Measurements from ENCODE around the gene CDC37. TPM values are rescaled to one million over a fixed set of nuclear protein-coding genes. Genes with fewer than 3 reads are reported as not detected.
"Not testable (repeated sequence)": the region's sequence is repeated elsewhere in the genome, so short reads cannot be mapped to it uniquely, and the experiment has no call there.

Gene CDC37
- total and polyA plus RNA-seq, 4 experiments from 2014 or later: 51.8 to 185 (median 134) TPM

- Mint-ChIP-seq H3K27me3 (no peaks in the 10 kb centered on the region), H3K27ac (peak overlapping the region in 4 of 7 donors; percentile 55 to 79 (median 66)), H3K4me3 (no peak overlapping the region), H3K9me3 (peaks cover 0 to 1% (median 0%) of the 10 kb centered on the region in 8 donors), H3K4me1 (peaks cover 5 to 11% (median 6%) of the 10 kb centered on the region in 4 donors), H3K36me3 (peaks cover 16 to 28% of the 10 kb centered on the region in 2 donors)
- no peak overlapping the region for H3K4me3 ChIP-seq (ENCODE audit: low read length in 2 of 2)
- ChIA-PET CTCF (ENCODE audit: partially characterized antibody) (interaction anchor here (0.6 to 6.9 kb wide), 20 partner anchors 9 to 462 kb away, joined by 3 to 235 read pairs (median 10); partner anchors contain the start of genes CDC37, ICAM1, ICAM3 and ICAM5), POLR2A (ENCODE audit: partially characterized antibody) (interaction anchor here (0.7 to 3.0 kb wide), 3 partner anchors 9 to 131 kb away, joined by 3 to 73 read pairs (median 13); partner anchors contain the start of genes ICAM1 and TYK2)
- no peak overlapping the region for H3K27ac ChIP-seq (ENCODE audit: low read depth, low read length)
- DNase-seq: peak in 1 of 5 donors; percentile 45
- intact Hi-C loops (cut with micrococcal nuclease): loop anchor here (1.0 kb wide), 2 partner anchors 121 to 131 kb away; no protein-coding TSS in a partner anchor
- no peaks in the 10 kb centered on the region for H3K27me3 ChIP-seq (ENCODE audit: insufficient read depth, low read length)
- H3K4me1 ChIP-seq (ENCODE audit: insufficient read depth, low read length): no peaks in the 10 kb centered on the region
- no peaks in the 10 kb centered on the region for H3K9me3 ChIP-seq (ENCODE audit: control insufficient read depth in 1 of 2, low read length in 2 of 2)
- H3K36me3 ChIP-seq (ENCODE audit: insufficient read depth, low read length): peaks cover 19% of the 10 kb centered on the region
These were observed 13.5 kb downstream of the CDC37 start for GRCh38 chr19:10389863-10390262.

DNA sequence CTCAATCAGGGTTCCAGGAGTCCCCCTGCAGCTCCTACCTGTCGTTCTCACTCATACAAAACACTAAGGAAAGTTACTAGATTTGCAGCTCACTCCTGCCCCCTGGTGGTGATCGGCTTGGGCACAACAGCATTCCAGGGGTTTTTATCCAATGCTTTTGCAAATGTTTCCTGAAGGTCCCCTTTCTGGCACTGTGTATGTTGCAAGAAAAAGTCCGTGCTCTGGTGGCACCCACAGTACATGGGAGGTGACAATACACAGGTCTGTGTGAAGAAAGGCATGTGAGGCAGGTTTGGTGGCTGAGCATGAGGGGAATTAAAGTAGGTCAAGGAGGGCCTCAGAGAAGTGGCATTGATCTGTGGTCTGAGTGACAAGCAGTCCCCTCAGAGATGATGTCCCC is 14.4 kb downstream of the CDC37 start:
- CTCF ChIA-PET (ENCODE audit: partially characterized antibody): interaction anchor here (0.6 to 6.9 kb wide), 41 partner anchors 8 to 458 kb away, joined by 3 to 235 read pairs (median 5); partner anchors contain the start of genes CDC37, FDX2, ICAM1 and ICAM3
- Histone ChIP-seq H3K4me3 (ENCODE audit: low read length in 2 of 2) (no peak overlapping the region), H3K9me3 (ENCODE audit: control insufficient read depth in 1 of 2, low read length in 2 of 2) (no peaks in the 10 kb centered on the region), H3K4me1 (ENCODE audit: insufficient read depth, low read length) (no peaks in the 10 kb centered on the region), H3K27me3 (ENCODE audit: insufficient read depth, low read length) (no peaks in the 10 kb centered on the region), H3K27ac (ENCODE audit: low read depth, low read length) (no peak overlapping the region), H3K36me3 (ENCODE audit: insufficient read depth, low read length) (peaks cover 16% of the 10 kb centered on the region)
- no peak overlapping the region for H3K4me3 Mint-ChIP-seq
- H3K27me3 Mint-ChIP-seq: no peaks in the 10 kb centered on the region
- POLR2A ChIA-PET (ENCODE audit: partially characterized antibody): interaction anchor here (0.6 to 3.0 kb wide), 9 partner anchors 8 to 139 kb away, joined by 3 to 73 read pairs (median 4); partner anchors contain the start of genes CDC37, ICAM1 and TYK2
- intact Hi-C loops (cut with micrococcal nuclease): loop anchor here (1.0 kb wide), 2 partner anchors 120 to 130 kb away; no protein-coding TSS in a partner anchor
- peaks cover 5 to 11% (median 6%) of the 10 kb centered on the region in 4 donors for H3K4me1 Mint-ChIP-seq
- peaks cover 0 to 1% (median 0%) of the 10 kb centered on the region in 8 donors for H3K9me3 Mint-ChIP-seq
- peaks cover 13 to 24% of the 10 kb centered on the region in 2 donors for H3K36me3 Mint-ChIP-seq
- H3K27ac Mint-ChIP-seq: peak overlapping the region; percentile 10 to 79 (median 47)
- peak; percentile 68 to 78 (median 75) for DNase-seq

- intact Hi-C loops (cut with micrococcal nuclease): no loop called here
- H3K36me3 Mint-ChIP-seq: peaks cover 4 to 11% of the 10 kb centered on the region in 2 donors
- H3K36me3 ChIP-seq (ENCODE audit: insufficient read depth, low read length): no peaks in the 10 kb centered on the region
- H3K4me3 Mint-ChIP-seq: no peak overlapping the region
- ChIA-PET POLR2A (ENCODE audit: partially characterized antibody) (no interaction called here), CTCF (ENCODE audit: partially characterized antibody) (interaction anchor here (1.8 kb wide), 1 partner anchor 114 kb away, joined by 8 read pairs; the partner anchor contains the start of gene ICAM1)
- H3K27me3 Mint-ChIP-seq: no peaks in the 10 kb centered on the region
- no peak overlapping the region for H3K27ac Mint-ChIP-seq
- H3K27me3 ChIP-seq (ENCODE audit: insufficient read depth, low read length): no peaks in the 10 kb centered on the region
- H3K4me1 Mint-ChIP-seq: peaks cover 18 to 25% (median 20%) of the 10 kb centered on the region in 4 donors
- no peak overlapping the region for H3K4me3 ChIP-seq (ENCODE audit: low read length in 2 of 2)
- H3K4me1 ChIP-seq (ENCODE audit: insufficient read depth, low read length): peaks cover 11% of the 10 kb centered on the region
- no peak for DNase-seq
- no peaks in the 10 kb centered on the region for H3K9me3 ChIP-seq (ENCODE audit: control insufficient read depth in 1 of 2, low read length in 2 of 2)
- H3K9me3 Mint-ChIP-seq: peaks cover 0 to 2% (median 0%) of the 10 kb centered on the region in 8 donors
- H3K27ac ChIP-seq (ENCODE audit: low read depth, low read length): no peak overlapping the region
These were observed 18.8 kb downstream of the CDC37 start for GRCh38 chr19:10384580-10384979.

DNA sequence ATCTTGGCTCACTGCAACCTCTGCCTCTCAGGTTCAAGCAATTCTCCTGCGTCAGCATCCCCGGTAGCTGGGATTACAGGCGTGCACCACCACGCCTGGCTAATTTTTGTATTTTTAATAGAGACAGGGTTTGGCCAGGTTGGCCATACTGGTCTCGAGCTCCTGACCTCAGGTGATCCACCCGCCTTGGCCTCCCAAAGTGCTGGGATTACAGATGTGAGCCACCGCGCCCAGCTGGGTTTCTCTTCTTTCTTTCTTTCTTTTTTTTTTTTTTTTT is 20.2 kb downstream of the CDC37 start:
- H3K4me3 ChIP-seq (ENCODE audit: low read length in 2 of 2); H3K27me3 Mint-ChIP-seq; H3K27ac Mint-ChIP-seq; H3K9me3 Mint-ChIP-seq; H3K27ac ChIP-seq (ENCODE audit: low read depth, low read length); H3K9me3 ChIP-seq (ENCODE audit: control insufficient read depth in 1 of 2, low read length in 2 of 2); H3K36me3 ChIP-seq (ENCODE audit: insufficient read depth, low read length); H3K27me3 ChIP-seq (ENCODE audit: insufficient read depth, low read length); H3K4me3 Mint-ChIP-seq; intact Hi-C loops (cut with micrococcal nuclease); DNase-seq: not testable (repeated sequence)
- ChIA-PET CTCF (ENCODE audit: partially characterized antibody) (interaction anchor here (0.7 to 5.1 kb wide), 4 partner anchors 7 to 124 kb away, joined by 4 to 37 read pairs (median 18); partner anchors contain the start of gene ICAM1), POLR2A (ENCODE audit: partially characterized antibody) (interaction anchor here (0.8 kb wide), 1 partner anchor 49 kb away, joined by 3 read pairs; no protein-coding TSS in a partner anchor)
- Mint-ChIP-seq H3K4me1 (peaks cover 17 to 28% (median 23%) of the 10 kb centered on the region in 4 donors), H3K36me3 (peaks cover 9 to 16% of the 10 kb centered on the region in 2 donors)
- peaks cover 13% of the 10 kb centered on the region for H3K4me1 ChIP-seq (ENCODE audit: insufficient read depth, low read length)

GRCh38 chr19:10380313-10381102 is 22.8 kb downstream of the CDC37 start, which contains the start of gene TYK2:
TYK2 (minus strand) TSS chr19:10380572; CDS start chr19:10378406, 2,166 bp downstream.
- Histone ChIP-seq H3K9me3 (ENCODE audit: control insufficient read depth in 1 of 2, low read length in 2 of 2) (no peaks in the 10 kb centered on the region), H3K27me3 (ENCODE audit: insufficient read depth, low read length) (no peaks in the 10 kb centered on the region), H3K4me3 (ENCODE audit: low read length in 2 of 2) (peak within 1 kb of the TSS; percentile 79 to 91), H3K4me1 (ENCODE audit: insufficient read depth, low read length) (peaks cover 13% of the 10 kb centered on the region), H3K36me3 (ENCODE audit: insufficient read depth, low read length) (peaks cover 4% of the 10 kb centered on the region), H3K27ac (ENCODE audit: low read depth, low read length) (peak within 1 kb of the TSS; percentile 89)
- ChIA-PET POLR2A (ENCODE audit: partially characterized antibody) (interaction anchor here (0.6 to 4.2 kb wide), 22 partner anchors 8 to 542 kb away, joined by 3 to 67 read pairs (median 4); partner anchors contain the start of genes ICAM1, ICAM4, ICAM5 and RAVER1), CTCF (ENCODE audit: partially characterized antibody) (interaction anchor here (0.5 to 5.1 kb wide), 8 partner anchors 10 to 519 kb away, joined by 3 to 37 read pairs (median 4); partner anchors contain the start of gene ICAM1)
- peak within 1 kb of the TSS; percentile 93 to 98 (median 96) for H3K4me3 Mint-ChIP-seq
- H3K27ac Mint-ChIP-seq: peak within 1 kb of the TSS; percentile 81 to 99 (median 98)
- intact Hi-C loops (cut with micrococcal nuclease): loop anchor here (1.0 to 2.0 kb wide), 3 partner anchors 41 to 110 kb away; partner anchors contain the start of genes ICAM1, ICAM3 and RAVER1
- peaks cover 0 to 2% (median 0%) of the 10 kb centered on the region in 8 donors for H3K9me3 Mint-ChIP-seq
- H3K36me3 Mint-ChIP-seq: peaks cover 17 to 20% of the 10 kb centered on the region in 2 donors
- peak; percentile 96 to 98 (median 97) for DNase-seq
- no peaks in the 10 kb centered on the region for H3K27me3 Mint-ChIP-seq
- H3K4me1 Mint-ChIP-seq: peaks cover 18 to 28% (median 23%) of the 10 kb centered on the region in 4 donors

- Mint-ChIP-seq H3K4me3 (peak overlapping the region; percentile 93 to 98 (median 96)), H3K4me1 (peaks cover 20 to 30% (median 26%) of the 10 kb centered on the region in 4 donors), H3K36me3 (peaks cover 20 to 25% of the 10 kb centered on the region in 2 donors), H3K27me3 (no peaks in the 10 kb centered on the region), H3K27ac (peak overlapping the region; percentile 81 to 99 (median 98)), H3K9me3 (peaks cover 0 to 2% (median 0%) of the 10 kb centered on the region in 8 donors)
- CTCF ChIA-PET (ENCODE audit: partially characterized antibody): interaction anchor here (0.5 to 5.1 kb wide), 6 partner anchors 11 to 518 kb away, joined by 3 to 37 read pairs (median 6); partner anchors contain the start of gene ICAM1
- Histone ChIP-seq H3K4me3 (ENCODE audit: low read length in 2 of 2) (peak overlapping the region; percentile 79 to 91), H3K27me3 (ENCODE audit: insufficient read depth, low read length) (no peaks in the 10 kb centered on the region), H3K9me3 (ENCODE audit: control insufficient read depth in 1 of 2, low read length in 2 of 2) (no peaks in the 10 kb centered on the region), H3K27ac (ENCODE audit: low read depth, low read length) (peak overlapping the region; percentile 89), H3K4me1 (ENCODE audit: insufficient read depth, low read length) (peaks cover 13% of the 10 kb centered on the region), H3K36me3 (ENCODE audit: insufficient read depth, low read length) (peaks cover 4% of the 10 kb centered on the region)
- POLR2A ChIA-PET (ENCODE audit: partially characterized antibody): interaction anchor here (0.6 to 4.2 kb wide), 21 partner anchors 9 to 542 kb away, joined by 3 to 67 read pairs (median 4); partner anchors contain the start of genes ICAM1, ICAM4, ICAM5 and RAVER1
- intact Hi-C loops (cut with micrococcal nuclease): loop anchor here (1.0 to 2.0 kb wide), 3 partner anchors 41 to 109 kb away; partner anchors contain the start of genes ICAM1, ICAM3 and RAVER1
- DNase-seq: no peak
These were observed 23.4 kb downstream of the CDC37 start for GRCh38 chr19:10379880-10380312.
